T-helper 1 cell treated with Interleukin-12 subunit alpha and Interleukin-12 subunit beta and Interleukin-4 antibody, amounts not matched to agents 30 ng/mL and 1 ng/mL, for 36 hours (primary cell): ENCODE measurements around the gene FRMD6. TPM values are rescaled to one million over a fixed set of nuclear protein-coding genes. Genes with fewer than 3 reads are reported as not detected.

Experiments
- intact Hi-C: fragments of 100-400 bp; cut with micrococcal nuclease; formaldehyde crosslinking; loops from one replicate; pipeline ENCODE4 v1.15.1; 2024
- total RNA-seq: library from RNA; stranded (reverse); gene quantifications from 2 replicates; pipeline ENCODE4 v1.2.3, GENCODE V29; 2022

FRMD6 gene
- total RNA-seq, 1 donor from 2014 or later = 3.1 TPM

GRCh38 chr14:51663783-51664326 is 12.1 kb downstream of the FRMD6 start:
- intact Hi-C loops = no loop called here

DNA sequence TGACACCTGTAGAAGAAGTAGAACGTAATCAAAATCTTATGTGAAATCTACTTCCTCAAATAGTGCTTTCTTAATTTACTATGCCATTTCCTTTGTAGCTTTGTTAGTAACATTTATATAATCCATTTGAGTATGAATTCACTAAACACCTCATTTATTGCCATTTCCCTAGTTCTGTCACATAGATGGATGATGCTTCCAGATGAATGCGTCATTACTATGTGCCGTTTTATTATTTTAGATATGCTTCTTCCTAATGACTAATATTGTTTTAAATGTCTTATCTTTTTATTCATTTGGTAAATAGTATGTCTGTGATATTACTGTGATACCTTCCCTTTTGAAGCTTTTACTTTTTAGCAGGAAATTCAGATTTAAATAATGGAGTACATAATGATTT is 14.4 kb downstream of the FRMD6 start:
- intact Hi-C loops = no loop called here

GRCh38 chr14:51666826-51667225 is 15.1 kb downstream of the FRMD6 start:
- intact Hi-C loops = no loop called here

- intact Hi-C loops = no loop called here
Observed at GRCh38 chr14:51668870-51669269, 17.2 kb downstream of the FRMD6 start.

DNA sequence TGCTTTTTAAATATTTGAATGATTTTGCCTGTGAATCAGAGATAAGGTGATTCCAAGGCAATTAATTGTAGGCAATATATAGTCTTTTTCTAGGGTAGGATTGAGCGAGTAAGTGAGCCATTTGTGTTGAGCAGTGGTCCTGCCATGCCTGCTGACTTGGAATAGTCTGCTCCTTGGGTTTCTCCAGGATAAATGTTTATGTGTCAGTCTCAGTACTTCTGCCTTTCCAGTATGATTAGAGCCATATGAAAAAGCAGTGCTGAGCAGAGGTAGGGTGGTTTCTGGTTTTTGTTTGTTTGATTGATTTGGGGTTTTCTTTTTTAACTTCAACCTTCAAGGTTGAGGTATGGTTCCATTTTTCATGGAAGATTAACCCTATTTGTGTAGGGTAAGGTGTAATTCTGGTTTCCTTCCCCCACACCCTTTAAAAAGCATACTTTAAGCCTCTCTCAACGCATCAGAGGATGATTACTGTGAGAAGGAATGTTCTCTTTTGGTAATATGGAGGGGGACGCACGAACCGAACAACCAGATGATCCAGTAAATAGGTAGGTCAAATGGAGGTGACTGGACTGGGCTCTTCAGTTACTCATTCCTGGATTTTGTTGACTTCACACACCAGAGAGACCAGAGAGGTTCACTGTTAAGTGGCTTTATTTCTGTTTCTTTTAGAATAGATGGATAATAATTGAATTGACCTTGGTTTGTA is 22.7 kb downstream of the FRMD6 start:
- intact Hi-C loops = no loop called here

DNA sequence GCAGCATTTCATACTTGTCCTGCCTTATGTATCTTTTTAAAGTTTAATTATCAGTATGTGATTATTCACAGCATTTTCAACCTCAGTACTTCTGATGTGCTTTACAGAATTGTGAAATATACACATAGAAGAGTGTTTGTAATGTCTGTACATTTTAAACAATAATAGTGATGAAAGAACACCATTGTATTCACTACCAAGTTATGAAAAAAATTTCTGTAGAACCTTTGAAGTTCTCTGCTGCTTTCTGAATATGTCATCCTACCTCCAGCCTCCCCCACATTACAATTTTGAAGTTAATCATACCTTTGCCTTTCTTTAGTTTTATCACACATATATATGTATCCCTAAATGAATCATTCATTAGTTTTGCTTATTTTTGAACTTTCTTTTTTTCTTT is 24.8 kb downstream of the FRMD6 start:
- intact Hi-C loops = no loop called here

DNA sequence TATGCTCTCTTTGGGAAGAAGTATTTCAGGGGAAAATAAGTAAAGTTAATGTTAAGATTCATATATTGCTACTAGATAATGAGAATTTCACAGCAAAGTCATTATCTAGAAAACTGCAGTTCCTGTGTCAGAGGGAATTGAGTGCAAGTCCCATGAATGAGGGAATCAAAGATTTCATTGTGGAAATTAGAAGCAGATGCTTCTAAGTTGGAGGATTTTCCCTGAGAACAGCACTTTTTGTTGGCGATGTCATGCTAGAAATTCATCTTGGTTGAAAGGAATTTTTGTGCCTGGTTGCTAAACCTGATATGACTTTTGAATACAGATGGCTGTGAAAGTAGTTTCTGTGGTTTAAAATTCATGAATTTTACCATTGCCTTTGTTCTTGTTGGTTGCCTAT is 25.6 kb downstream of the FRMD6 start:
- intact Hi-C loops = no loop called here

GRCh38 chr14:51677738-51678137 is 26.0 kb downstream of the FRMD6 start:
- intact Hi-C loops = no loop called here

- intact Hi-C loops = no loop called here
Observed at GRCh38 chr14:51680031-51680430, 28.3 kb downstream of the FRMD6 start.

GRCh38 chr14:51681411-51681810 is 29.7 kb downstream of the FRMD6 start:
- intact Hi-C loops = no loop called here

GRCh38 chr14:51682411-51682810 is 30.7 kb downstream of the FRMD6 start:
- intact Hi-C loops = no loop called here

GRCh38 chr14:51684760-51685159 is 33.0 kb downstream of the FRMD6 start:
- intact Hi-C loops = no loop called here

GRCh38 chr14:51691176-51691575 is 39.5 kb downstream of the FRMD6 start:
- intact Hi-C loops = no loop called here

DNA sequence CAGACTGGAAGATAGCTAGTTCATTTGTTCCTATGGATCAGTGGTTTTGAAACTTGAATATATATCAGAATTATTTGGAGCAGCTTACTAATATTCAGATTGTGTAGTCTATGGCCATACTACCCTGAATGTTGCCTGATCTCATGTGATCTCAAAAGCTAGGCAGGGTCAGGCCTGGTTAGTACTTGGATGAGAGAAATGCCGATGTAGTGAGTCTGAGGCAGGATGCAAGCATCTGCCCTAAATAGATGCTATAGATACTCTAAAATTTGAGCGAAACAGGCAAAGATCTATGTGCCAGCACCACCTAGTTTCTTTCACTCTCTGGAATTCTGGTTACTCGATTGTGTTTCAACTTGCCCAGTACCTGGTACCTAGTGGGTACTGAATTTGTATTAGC is 40.9 kb downstream of the FRMD6 start:
- intact Hi-C loops = no loop called here

GRCh38 chr14:51697848-51698247 is 46.1 kb downstream of the FRMD6 start:
- intact Hi-C loops = no loop called here

DNA sequence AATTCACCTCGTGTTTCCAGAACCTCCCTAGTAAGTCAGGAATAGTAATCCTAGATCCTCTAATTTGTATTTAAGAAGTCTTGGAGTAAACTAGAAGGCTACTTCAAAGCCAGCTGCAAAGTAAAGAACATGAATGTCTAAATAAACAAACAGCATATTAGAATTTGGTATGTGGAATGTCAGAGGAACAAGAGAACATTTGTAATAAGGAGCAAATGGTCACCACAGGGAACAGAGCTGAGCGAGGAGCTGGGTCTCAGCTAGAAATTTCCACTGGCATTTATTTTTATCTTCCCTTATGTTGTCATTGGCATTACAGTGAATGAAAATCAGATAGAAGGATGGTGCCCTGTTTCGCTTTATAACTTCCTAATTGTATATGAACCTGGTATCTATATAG is 50.2 kb downstream of the FRMD6 start:
- intact Hi-C loops = no loop called here

- intact Hi-C loops = no loop called here
Observed at GRCh38 chr14:51703787-51704186, 52.1 kb downstream of the FRMD6 start.

- intact Hi-C loops = no loop called here
Observed at GRCh38 chr14:51704545-51704944, 52.8 kb downstream of the FRMD6 start.

DNA sequence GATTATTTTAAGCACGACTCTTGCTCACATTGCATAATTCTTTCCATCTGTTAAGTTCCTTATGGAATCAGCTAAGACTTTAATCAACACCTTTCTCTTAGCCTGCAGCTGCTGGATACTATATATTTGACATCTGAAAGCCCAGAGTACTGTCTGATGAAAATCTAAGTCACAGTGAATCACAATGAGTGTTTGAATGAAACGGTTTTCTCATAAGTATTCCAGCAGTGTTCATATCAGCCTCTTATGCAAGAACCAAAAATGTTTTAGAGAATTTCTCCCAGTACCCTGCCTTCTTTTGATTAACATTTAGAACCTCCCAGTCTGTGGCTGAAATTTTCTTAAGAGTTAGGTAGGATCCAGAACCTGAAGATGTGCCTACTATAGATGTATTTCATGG is 55.6 kb downstream of the FRMD6 start:
- intact Hi-C loops = no loop called here

DNA sequence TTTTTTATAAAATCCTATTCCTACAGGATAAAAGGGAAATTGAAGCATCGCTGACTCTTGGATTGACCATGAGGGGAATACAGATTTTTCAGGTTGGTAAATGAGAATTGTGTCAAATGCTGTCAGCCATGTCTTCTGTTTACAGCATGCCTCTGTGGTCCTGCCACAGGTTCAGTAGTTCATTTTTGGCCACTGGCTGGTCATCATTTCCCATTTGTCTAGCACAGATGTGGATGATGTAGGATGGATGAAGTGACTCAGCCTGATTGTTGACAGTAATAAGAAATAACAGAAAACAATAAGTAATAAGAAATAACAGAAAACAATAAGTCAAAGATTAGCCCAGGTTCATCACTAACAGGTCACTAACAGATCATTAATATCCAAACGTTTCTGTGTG is 59.8 kb downstream of the FRMD6 start:
- intact Hi-C loops = no loop called here

- intact Hi-C loops = no loop called here
Observed at GRCh38 chr14:51715250-51715649, 63.5 kb downstream of the FRMD6 start.

DNA sequence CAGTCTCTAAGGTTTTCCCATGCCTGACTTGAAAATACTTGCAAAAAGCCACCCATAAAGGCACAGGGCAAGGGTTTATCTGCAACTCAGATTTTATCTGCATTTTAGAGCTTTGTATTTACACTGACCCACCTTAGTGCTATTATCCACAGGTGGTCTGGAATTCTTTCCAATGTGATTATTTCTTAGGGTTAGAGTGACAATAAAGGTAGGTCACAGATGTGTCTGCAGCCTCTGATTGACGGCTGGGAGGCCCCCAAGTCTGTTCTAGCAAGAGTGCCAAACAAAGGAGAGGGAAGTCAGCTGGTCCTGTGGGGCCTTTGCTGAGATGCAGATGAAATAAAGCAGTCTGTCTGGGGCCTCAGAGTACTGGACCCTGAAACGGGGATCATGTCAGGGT is 64.0 kb downstream of the FRMD6 start:
- intact Hi-C loops = no loop called here

DNA sequence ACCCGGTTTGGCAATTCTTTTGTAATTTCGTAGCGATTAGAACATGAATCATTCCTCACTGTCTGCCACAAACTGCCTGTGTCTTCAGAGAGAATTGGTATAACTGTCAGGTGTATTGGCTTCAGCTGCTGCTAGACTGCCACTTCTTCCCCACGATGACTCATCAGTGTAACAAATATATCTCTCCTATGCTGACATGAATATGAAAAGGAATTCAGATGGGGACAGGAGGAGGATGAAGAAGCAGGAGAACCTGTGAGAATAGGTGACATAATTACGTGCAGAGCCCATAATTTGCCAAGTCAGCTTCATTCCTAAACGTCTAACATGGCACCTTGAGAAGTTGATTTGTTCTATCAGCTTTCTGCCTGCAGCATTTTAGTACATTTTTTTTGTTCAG is 64.9 kb downstream of the FRMD6 start:
- intact Hi-C loops = no loop called here

GRCh38 chr14:51717766-51718165 is 66.1 kb downstream of the FRMD6 start:
- intact Hi-C loops = no loop called here
